ENCODE results near the gene PTGIS. TPM values are rescaled to one million over a fixed set of nuclear protein-coding genes. Genes with fewer than 3 reads are reported as not detected.

The PTGIS gene
- total and polyA plus RNA-seq, 2 donors (not counting 3 experiments of a cell fraction or from before 2014, with no cell fraction given), result 6.2 to 11.8 TPM

DNA sequence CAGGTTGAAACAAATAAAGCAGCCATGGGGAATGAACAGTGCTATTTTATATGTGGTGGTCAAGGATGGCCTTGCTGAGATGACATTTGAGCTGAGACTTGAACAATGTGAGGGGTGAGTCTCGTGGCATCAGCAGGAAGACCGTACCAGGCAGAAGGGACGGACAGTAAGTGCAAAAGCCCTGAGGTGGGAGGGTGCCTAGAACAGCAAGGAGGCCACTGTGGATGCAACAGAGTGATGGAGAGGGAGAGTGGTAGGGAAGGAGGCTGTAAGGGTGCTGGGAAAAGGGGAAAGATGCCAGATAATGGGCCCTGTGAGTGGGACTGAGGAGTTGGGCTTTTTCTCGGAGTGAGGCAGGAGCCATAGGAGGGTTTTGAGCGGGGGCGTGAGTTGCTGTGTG, 97.0 kb downstream of the PTGIS start:
- Histone ChIP-seq H3K79me2 (ENCODE audit: control insufficient read depth, insufficient read depth, low read length) (no peaks in the 10 kb centered on the region), H3K9me1 (replicated peaks; ENCODE audit: control insufficient read depth, extremely low read depth, insufficient read depth, low read length) (no peaks in the 10 kb centered on the region), H3K27ac (ENCODE audit: insufficient read depth, low read depth, low read length) (no peak overlapping the region), H3K27me3 (ENCODE audit: control insufficient read depth in 2 of 2, insufficient read depth in 2 of 2, low read length in 2 of 2) (peaks cover 6 to 22% of the 10 kb centered on the region in 2 experiments), H3K4me3 (replicated peaks in 1 of 3; ENCODE audit: insufficient read depth in 1 of 3, low read depth in 1 of 3, low read length in 3 of 3) (no peak overlapping the region), H3K9ac (replicated peaks; ENCODE audit: extremely low read depth, insufficient read depth, low read length) (no peak overlapping the region), H3K4me1 (ENCODE audit: control insufficient read depth, extremely low read depth, insufficient read depth, low read length) (no peaks in the 10 kb centered on the region), H3K4me2 (ENCODE audit: insufficient read depth, low read length) (no peak overlapping the region), H4K20me1 (replicated peaks; ENCODE audit: control insufficient read depth, extremely low read depth, insufficient read depth, low read length) (no peaks in the 10 kb centered on the region), H2AFZ (ENCODE audit: low read depth, low read length) (no peak overlapping the region), H3K36me3 (ENCODE audit: control insufficient read depth in 2 of 2, extremely low read depth in 1 of 2, insufficient read depth in 2 of 2, low read length in 2 of 2) (no peaks in the 10 kb centered on the region), H3K9me3 (replicated peaks; ENCODE audit: control insufficient read depth, insufficient read depth, low read length) (no peaks in the 10 kb centered on the region)
- intact Hi-C loops (cut with micrococcal nuclease), result no loop called here
- TF ChIP-seq JUN (IDR thresholded peaks at IDR 0.05; ENCODE audit: borderline replicate concordance, insufficient read depth, insufficient read length, low read depth) (no peak), POLR2A (IDR thresholded peaks at IDR 0.05; ENCODE audit: low read depth, low read length) (no peak), MYC (IDR thresholded peaks at IDR 0.05; ENCODE audit: low read depth, low read length) (no peak), GATA2 (IDR thresholded peaks at IDR 0.05; ENCODE audit: insufficient read depth, insufficient read length, low read depth, low read length) (no peak), FOS (IDR thresholded peaks at IDR 0.05; ENCODE audit: borderline replicate concordance, insufficient read depth, low read length) (no peak), POLR2AphosphoS5 (IDR thresholded peaks at IDR 0.05; ENCODE audit: insufficient read depth, low read depth, low read length) (no peak), EZH2 (IDR thresholded peaks at IDR 0.05; ENCODE audit: borderline replicate concordance, low read depth, low read length, severe bottlenecking) (no peak)
- TF ChIP-seq, protein P1, sequence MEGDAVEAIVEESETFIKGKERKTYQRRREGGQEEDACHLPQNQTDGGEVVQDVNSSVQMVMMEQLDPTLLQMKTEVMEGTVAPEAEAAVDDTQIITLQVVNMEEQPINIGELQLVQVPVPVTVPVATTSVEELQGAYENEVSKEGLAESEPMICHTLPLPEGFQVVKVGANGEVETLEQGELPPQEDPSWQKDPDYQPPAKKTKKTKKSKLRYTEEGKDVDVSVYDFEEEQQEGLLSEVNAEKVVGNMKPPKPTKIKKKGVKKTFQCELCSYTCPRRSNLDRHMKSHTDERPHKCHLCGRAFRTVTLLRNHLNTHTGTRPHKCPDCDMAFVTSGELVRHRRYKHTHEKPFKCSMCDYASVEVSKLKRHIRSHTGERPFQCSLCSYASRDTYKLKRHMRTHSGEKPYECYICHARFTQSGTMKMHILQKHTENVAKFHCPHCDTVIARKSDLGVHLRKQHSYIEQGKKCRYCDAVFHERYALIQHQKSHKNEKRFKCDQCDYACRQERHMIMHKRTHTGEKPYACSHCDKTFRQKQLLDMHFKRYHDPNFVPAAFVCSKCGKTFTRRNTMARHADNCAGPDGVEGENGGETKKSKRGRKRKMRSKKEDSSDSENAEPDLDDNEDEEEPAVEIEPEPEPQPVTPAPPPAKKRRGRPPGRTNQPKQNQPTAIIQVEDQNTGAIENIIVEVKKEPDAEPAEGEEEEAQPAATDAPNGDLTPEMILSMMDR (IDR thresholded peaks at IDR 0.05; ENCODE audit: extremely low read depth in 1 of 2, insufficient read depth in 1 of 2, low read depth in 1 of 2, low read length in 2 of 2), result no peak
- TF ChIP-seq, protein P2, sequence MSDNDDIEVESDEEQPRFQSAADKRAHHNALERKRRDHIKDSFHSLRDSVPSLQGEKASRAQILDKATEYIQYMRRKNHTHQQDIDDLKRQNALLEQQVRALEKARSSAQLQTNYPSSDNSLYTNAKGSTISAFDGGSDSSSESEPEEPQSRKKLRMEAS (IDR thresholded peaks at IDR 0.05; ENCODE audit: insufficient read depth, insufficient read length), result no peak
- dilution Hi-C loops (cut with MboI; ENCODE audit: extremely low pct_ligation_motif_present, low sequenced_read_pairs), result no loop called here
- DNase-seq (ENCODE audit: low read depth, low spot score) (no peak), FAIRE-seq (no peak)
- POLR2A ChIA-PET, result no interaction called here
- no TSS peak for BruUV-seq (replicated peaks)
- CTCF ChIA-PET, result interaction anchor here (1.2 kb wide), 1 partner anchor 10 kb away, joined by 4 read pairs; no protein-coding TSS in a partner anchor
